HG03039 (cell line): Measurements from ENCODE around the gene AHRR.
"Not testable (repeated sequence)": the region's sequence is repeated elsewhere in the genome, so short reads cannot be mapped to it uniquely, and the experiment has no call there.

ENCODE experiments used
- ATAC-seq: cut with Tn5 transposase; IDR thresholded peaks from one replicate; pipeline ENCODE4 v1.9.1; 2021; ENCODE audit warnings: mild to moderate bottlenecking, moderate library complexity; ENCODE audit not compliant: unreplicated experiment

Gene AHRR

GRCh38 chr5:392431-392988 lies 71.0 kb downstream of the AHRR start:
- peak; percentile 75 for ATAC-seq

- ATAC-seq: no peak
Observed at GRCh38 chr5:393846-394275, 72.3 kb downstream of the AHRR start.

- no peak for ATAC-seq
Observed at GRCh38 chr5:394671-395155, 73.2 kb downstream of the AHRR start.

- no peak for ATAC-seq
Observed at GRCh38 chr5:395156-395920, 73.8 kb downstream of the AHRR start.

DNA sequence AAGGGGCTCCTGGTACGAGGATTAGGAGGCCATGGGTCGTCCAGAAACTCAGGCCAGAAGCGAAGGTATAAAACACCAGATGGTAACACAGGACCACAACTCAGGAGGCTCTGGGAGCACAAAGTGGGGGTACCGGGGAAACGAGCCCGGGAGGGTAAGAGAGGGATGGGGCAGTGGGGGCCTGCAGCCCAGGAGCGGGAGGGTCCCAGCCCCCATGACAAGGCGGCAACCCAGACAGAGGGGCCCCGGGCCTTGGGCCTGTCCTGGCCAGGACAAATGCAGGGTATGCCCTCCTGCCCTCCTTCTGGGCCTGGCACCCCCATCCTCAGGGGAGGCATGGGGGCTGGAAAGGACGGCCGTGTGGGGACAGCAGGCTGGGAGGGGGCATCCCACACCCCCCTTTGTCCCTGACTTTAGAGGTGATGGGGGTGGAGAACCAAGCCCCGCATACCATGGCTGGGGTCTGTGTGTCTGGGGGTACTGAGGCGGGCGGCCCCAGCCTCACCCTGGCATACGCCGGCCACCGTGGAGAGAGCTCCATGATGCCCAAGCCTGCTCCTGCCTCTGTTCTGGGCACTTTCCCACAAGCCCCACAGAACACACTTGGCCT lies 74.5 kb downstream of the AHRR start:
- no peak for ATAC-seq

DNA sequence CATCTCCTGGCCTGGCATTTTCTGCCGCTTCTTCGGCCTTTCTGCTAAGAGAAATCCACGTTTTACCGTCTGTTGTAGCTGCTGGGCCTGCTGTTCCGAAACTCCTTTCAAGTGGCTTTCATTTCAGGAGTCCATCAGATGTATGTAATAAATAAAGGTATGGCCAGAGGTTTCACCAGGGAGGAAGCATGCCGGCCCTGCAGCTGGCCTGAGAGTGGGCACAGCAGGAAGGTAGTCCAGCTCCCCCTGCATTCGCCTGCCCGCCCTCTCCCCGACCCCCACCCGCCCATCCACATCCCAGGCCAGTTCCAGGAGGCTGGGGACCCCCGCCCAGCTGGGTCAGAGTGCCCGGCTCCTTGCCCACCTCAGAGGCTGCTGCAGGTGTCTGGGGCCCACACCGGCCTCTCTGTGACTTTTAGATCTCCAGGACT lies 75.0 kb downstream of the AHRR start:
- ATAC-seq: no peak

DNA sequence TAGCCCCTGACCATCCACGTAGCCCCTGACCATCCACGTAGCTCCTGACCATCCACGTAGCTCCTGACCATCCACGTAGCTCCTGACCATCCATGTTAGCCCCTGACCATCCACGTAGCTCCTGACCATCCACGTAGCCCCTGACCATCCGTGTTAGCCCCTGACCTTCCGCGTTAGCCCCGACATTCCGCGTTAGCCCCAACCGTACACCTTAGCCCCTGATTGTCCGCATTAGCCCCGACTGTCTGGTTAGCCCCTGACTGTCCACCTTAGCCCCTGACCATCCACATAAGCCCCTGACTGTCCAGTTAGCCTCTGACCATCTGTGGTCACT lies 76.6 kb downstream of the AHRR start:
- not testable (repeated sequence) for ATAC-seq

GRCh38 chr5:398475-399295 lies 77.2 kb downstream of the AHRR start:
- ATAC-seq: no peak

- peak; percentile 61 for ATAC-seq
Observed at GRCh38 chr5:399296-400281, 78.1 kb downstream of the AHRR start.

GRCh38 chr5:400282-401145 lies 79.0 kb downstream of the AHRR start:
- peak; percentile 6 for ATAC-seq

- ATAC-seq: no peak
Observed at GRCh38 chr5:401146-402034, 79.9 kb downstream of the AHRR start.

GRCh38 chr5:402219-402614 lies 80.7 kb downstream of the AHRR start:
- not testable (repeated sequence) for ATAC-seq

DNA sequence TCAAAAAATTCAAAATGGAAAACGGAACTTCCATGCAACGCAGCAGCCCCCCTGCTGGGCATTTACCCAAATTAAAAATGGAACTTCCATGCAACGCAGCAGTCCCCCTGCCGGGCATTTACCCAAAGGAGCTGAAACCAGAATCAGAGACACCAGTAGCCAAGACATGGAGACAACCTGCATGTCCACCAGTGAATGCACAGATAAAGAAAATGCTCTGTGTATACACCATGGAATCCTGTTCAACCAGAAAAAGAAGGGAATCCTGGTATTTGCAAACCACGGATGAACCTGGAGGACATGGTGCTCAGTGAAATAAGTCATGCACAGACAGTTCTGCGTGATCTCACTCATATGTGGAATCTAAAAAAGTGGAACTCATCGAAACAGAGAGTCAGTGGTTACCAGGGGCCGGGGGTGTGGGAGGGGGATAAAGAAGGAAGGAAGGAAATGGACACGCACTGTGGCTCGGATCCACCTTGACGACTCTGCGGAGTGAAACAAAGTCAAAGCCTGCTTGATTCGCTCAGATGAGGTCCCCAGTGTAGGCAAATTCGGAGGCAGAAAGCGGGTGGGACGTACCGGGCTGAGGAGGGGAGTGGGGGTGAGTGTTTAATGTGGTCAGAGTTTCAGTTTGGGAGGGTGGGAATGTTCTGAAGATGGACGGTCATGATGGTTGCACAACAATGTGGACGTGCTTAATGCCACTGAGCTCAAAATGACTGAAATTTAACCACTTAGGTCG lies 81.3 kb downstream of the AHRR start:
- ATAC-seq: peak; percentile 45

GRCh38 chr5:403995-404394 lies 82.5 kb downstream of the AHRR start:
- ATAC-seq: no peak

- ATAC-seq: no peak
Observed at GRCh38 chr5:404666-405241, 83.2 kb downstream of the AHRR start.

DNA sequence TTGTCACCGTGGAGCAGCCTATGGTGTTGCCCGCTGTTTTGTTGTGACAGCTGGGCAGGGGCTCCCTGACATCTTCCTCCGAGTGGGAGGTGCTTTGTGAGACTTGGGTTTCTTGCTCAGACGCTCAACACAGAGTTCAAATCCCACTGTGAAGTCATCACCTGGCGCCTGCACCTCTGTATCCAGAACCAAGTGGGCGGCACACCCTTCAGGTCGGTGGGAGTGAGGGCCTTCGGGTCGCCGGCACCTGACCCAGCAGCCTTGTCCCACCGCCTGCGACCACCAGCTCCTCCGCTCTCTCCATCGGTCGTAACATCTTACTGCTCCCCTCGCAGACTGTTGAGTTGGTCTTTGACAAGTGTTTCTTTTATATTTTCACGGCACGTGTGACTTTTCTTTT lies 83.9 kb downstream of the AHRR start:
- ATAC-seq: no peak

GRCh38 chr5:406041-406440 lies 84.5 kb downstream of the AHRR start:
- ATAC-seq: no peak
